T-helper 2 cell (primary cell): ENCODE data around the gene TAF7L.

Source experiments
- DNase-seq, 5 experiments: peaks; one replicate each; pipeline versions ENCODE4 v3.0.0 to v3.0.0-alpha.2; 2012 to 2022

TAF7L gene

DNA sequence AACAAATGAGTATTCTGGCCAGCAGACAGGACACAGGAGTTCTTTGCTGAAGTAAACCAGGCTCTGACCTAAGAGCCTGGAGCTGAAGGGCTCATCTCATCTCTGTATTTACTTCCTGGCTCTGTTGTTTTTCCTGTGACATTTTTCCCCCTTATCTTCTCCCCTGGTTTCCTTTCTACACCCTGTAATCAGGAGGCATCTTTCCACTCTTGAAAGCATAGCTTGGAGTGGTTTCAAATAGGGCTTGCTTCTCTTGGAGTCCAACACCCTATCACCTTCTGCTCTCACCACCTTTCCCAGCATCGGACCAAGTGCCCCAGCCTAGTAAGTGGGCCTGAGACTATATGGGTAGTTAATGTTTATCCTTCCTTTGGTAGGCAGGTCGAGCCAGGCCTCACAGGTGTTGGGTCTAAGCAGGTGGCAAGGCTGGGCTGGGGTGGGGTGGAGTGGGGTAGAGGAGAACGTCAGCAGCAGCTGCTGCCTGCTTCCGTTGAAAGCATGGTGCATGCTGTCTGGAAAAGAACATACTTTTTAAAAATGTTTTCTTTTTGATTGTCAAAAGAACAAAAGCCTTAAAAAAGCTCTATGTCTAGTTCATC is 70.4 kb downstream of the TAF7L start:
- DNase-seq, result no peak

DNA sequence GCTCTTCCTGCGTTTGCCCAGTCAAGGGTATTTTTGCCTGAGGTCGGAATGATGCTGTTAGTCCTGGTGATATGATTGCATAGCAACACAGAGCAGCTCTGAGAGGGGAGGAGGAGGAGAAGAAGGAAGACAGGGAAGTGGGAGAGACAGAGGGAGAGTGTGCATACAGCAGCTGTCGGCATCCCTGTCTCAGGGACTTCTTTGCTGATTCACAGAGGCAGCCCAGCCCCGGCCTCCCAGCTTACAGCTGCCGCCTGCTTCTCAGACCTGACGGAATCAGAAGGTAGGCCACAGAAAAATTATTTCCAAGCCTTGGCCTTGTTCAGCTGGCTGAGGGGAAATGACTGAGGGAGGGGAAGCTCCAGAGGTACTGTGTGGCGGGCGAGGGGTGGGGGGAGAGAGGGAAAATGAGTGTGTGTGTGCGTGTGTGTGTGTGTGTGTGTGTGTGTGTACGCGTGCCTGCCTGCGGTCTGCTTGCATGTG is 71.2 kb downstream of the TAF7L start:
- DNase-seq, result peak in 1 of 5 experiments; percentile 3

DNA sequence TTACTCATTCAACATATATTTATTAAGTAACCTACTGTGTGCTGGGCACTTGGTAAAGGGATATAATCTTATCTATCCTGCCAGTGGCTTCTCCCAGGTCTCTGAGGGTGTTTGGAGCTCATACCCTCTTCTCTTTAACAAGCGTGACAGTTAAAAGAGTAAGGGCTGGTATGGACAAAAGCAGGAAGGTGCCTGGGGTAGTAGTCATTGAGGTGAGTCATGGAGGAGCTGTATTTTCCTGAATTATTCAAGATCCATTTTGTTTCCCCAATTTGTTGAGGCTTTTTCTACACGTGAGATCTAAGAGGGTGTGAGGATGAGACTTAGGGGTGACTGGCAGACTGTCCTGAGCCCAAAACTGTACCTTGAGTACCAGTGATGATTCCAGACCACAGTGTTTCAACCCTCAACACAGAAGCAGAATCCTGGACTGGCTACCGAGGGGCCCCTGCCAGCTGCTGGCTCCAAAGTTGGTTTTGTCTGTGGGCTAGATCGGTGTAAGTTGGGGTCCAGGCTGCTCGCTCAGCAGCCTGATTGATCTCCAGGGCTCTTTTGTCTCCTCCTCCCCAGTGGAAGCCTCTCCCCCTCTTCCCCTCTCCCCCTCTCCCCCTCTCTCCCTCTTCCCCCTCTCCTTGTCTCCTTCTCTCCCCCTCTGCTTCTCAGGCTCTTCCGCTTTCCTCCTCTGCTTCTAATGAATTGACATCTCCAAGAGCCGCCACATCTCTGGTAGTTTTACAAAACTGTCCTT is 71.8 kb downstream of the TAF7L start, which contains the start of gene DRP2:
DRP2 (plus strand) TSS at position 671 of the 748 bp plus-strand sequence. CDS start 11,862 bp downstream, outside the sequence.
- no peak for DNase-seq
